ENCODE data around the gene MAST4.

The MAST4 gene

DNA sequence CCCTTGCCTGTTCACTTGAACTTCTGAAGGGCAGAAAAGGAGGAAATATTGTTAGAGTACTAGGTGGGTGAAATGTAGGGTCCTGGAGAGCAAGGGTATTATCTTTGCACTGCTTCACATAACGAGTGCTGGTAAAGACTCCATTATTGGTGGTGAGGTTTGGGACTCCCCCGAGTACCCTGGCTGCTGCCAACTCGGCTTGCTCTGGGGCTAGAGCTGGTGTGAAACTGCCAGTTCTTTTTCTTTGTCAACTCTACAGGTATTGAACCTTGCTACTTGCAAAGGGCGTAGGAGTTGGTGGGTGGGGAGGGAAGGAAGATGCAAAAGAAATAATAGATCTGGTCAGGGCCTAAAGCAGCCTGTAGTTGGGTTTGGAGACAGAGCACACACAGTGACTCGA, 16.0 kb downstream of the MAST4 start:
- H3K4me3 ChIP-seq (ENCODE audit: severe bottlenecking) = no peak overlapping the region
- ATAC-seq (ENCODE audit: low read depth) (no peak), DNase-seq (ENCODE audit: low spot score) (no peak)
- no peak overlapping the region for H3K27ac ChIP-seq (ENCODE audit: poor library complexity, severe bottlenecking)
- H3K9me3 ChIP-seq (ENCODE audit: severe bottlenecking) = no peaks in the 10 kb centered on the region
- no peaks in the 10 kb centered on the region for H3K27me3 ChIP-seq (ENCODE audit: insufficient read depth, poor library complexity, severe bottlenecking)
- TF ChIP-seq, protein P1, sequence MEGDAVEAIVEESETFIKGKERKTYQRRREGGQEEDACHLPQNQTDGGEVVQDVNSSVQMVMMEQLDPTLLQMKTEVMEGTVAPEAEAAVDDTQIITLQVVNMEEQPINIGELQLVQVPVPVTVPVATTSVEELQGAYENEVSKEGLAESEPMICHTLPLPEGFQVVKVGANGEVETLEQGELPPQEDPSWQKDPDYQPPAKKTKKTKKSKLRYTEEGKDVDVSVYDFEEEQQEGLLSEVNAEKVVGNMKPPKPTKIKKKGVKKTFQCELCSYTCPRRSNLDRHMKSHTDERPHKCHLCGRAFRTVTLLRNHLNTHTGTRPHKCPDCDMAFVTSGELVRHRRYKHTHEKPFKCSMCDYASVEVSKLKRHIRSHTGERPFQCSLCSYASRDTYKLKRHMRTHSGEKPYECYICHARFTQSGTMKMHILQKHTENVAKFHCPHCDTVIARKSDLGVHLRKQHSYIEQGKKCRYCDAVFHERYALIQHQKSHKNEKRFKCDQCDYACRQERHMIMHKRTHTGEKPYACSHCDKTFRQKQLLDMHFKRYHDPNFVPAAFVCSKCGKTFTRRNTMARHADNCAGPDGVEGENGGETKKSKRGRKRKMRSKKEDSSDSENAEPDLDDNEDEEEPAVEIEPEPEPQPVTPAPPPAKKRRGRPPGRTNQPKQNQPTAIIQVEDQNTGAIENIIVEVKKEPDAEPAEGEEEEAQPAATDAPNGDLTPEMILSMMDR (IDR thresholded peaks at IDR 0.05; ENCODE audit: poor library complexity, severe bottlenecking) = no peak
- no peaks in the 10 kb centered on the region for H3K4me1 ChIP-seq (ENCODE audit: insufficient read depth, poor library complexity, severe bottlenecking)
- no peaks in the 10 kb centered on the region for H3K36me3 ChIP-seq (ENCODE audit: low read depth)

DNA sequence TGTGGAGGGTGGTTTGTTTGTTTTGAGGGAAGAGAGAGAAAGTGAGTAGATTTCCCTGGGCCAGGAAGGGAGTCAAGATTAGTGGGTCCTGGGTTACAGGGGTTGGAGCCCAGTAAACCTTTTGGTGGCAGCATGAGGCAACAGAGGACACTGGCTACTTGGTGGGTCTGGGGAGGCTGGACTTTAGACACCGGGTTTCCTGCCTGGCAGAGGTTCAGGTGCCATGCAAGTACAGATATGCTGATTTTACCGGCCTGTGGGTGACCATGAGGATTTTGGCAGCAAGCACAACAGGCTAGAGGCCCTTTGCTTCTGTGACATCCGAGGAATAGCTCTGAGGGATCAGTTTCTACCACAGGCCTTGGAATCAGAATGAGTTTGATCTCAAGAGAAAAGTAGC, 18.9 kb downstream of the MAST4 start:
- Histone ChIP-seq H3K4me3 (ENCODE audit: severe bottlenecking) (no peak overlapping the region), H3K4me1 (ENCODE audit: insufficient read depth, poor library complexity, severe bottlenecking) (no peaks in the 10 kb centered on the region), H3K27me3 (ENCODE audit: insufficient read depth, poor library complexity, severe bottlenecking) (no peaks in the 10 kb centered on the region), H3K9me3 (ENCODE audit: severe bottlenecking) (no peaks in the 10 kb centered on the region), H3K36me3 (ENCODE audit: low read depth) (no peaks in the 10 kb centered on the region), H3K27ac (ENCODE audit: poor library complexity, severe bottlenecking) (no peak overlapping the region)
- ATAC-seq (ENCODE audit: low read depth) = no peak
- no peak for DNase-seq (ENCODE audit: low spot score)
- TF ChIP-seq, protein P1 (IDR thresholded peaks at IDR 0.05; ENCODE audit: poor library complexity, severe bottlenecking) = no peak

DNA sequence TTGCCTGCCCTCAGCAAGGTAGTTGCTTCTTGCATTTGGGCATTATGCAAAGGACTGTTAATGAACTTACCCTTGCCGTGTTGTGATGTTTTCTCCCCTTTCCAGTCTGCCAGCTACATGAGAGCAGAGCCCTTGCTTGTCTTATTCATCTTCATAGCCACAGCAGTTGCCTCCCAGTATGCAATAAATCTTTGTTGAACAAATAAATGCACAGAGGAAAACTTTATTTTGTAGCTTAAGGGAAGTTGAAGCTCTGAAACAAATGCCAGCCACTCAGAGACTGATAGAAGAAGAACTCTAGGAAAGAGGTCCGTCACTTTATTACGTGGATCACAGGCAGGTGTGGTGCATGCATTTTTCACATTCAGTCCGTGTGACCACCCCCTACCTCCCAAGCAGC, 19.7 kb downstream of the MAST4 start:
- DNase-seq (ENCODE audit: low spot score) = no peak
- no peaks in the 10 kb centered on the region for H3K4me1 ChIP-seq (ENCODE audit: insufficient read depth, poor library complexity, severe bottlenecking)

DNA sequence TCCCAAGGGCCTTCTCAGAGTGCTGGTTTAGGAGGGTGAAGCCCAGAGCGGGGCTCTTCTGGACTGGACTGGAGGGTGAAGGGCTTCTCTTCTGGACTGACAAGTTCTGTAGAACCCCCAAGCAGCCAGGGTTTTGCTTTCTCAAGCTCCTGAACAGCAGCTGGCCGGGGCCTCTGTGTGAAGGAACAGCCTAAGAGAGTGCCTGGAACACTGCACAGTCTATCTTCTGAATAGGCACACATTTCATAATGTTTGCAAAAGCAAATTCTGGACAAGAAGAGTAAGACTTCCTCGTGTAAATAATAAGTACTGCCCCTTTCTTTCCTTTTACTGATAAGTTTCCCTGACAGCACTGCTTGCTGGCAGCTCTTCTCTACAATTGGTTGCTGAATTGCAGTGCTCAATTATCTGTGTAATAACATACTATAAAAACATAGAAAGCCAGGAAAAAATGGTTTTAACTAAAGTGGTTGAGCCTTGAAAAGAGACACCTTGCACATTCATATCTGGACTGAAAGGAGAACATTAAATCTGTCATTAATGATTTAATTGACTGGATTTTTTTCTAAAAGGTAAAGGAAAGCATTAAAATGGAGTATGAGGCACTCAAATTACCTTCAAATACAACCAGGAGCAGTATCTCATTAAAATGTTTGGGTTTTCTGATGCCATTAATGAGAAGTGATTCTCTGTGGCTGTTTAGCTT, 20.5 kb downstream of the MAST4 start:
- Histone ChIP-seq H3K36me3 (ENCODE audit: low read depth) (no peaks in the 10 kb centered on the region), H3K9me3 (ENCODE audit: severe bottlenecking) (no peaks in the 10 kb centered on the region), H3K27me3 (ENCODE audit: insufficient read depth, poor library complexity, severe bottlenecking) (no peaks in the 10 kb centered on the region), H3K4me1 (ENCODE audit: insufficient read depth, poor library complexity, severe bottlenecking) (no peaks in the 10 kb centered on the region), H3K27ac (ENCODE audit: poor library complexity, severe bottlenecking) (no peak overlapping the region), H3K4me3 (ENCODE audit: severe bottlenecking) (no peak overlapping the region)
- TF ChIP-seq, protein P1 (IDR thresholded peaks at IDR 0.05; ENCODE audit: poor library complexity, severe bottlenecking) = no peak
- ATAC-seq (ENCODE audit: low read depth) (no peak), DNase-seq (ENCODE audit: low spot score) (no peak)

More for the DNA sequence above, 19.7 kb downstream of the MAST4 start:
- no peak for ATAC-seq (ENCODE audit: low read depth)
- no peaks in the 10 kb centered on the region for H3K27me3 ChIP-seq (ENCODE audit: insufficient read depth, poor library complexity, severe bottlenecking)
- no peaks in the 10 kb centered on the region for H3K9me3 ChIP-seq (ENCODE audit: severe bottlenecking)
- no peak overlapping the region for H3K4me3 ChIP-seq (ENCODE audit: severe bottlenecking)
- no peak overlapping the region for H3K27ac ChIP-seq (ENCODE audit: poor library complexity, severe bottlenecking)
- TF ChIP-seq, protein P1 (IDR thresholded peaks at IDR 0.05; ENCODE audit: poor library complexity, severe bottlenecking) = no peak
- H3K36me3 ChIP-seq (ENCODE audit: low read depth) = no peaks in the 10 kb centered on the region

DNA sequence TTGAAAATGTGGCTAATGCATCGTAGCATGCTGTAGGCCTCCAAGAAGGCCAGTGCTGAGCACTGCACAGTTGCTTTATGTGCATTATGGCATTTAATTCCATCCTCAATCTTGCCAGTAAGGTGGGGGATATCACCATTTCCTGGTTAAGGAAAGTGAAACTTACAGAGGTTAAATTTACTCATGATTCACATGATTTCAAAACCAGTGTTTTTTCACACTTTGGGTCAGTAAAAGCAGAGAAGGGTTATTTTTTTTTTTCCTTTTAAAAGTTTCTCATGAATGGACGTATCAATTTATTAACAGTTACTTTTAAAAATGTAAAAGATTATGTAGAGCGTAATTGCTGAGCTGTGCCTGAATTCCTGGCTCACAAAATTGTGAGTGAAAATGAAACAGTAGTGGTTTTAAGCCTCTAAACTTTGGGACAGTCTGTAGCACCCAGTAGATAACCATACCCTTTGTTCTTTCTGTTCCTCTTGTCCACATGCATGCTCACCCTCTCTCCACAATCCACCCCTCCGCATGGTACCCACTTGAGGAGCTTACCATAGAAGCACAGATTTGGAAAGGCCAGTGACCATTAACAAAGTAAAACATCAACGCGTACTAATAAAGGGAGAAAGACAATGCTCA, 21.2 kb downstream of the MAST4 start:
- ATAC-seq (ENCODE audit: low read depth) (no peak), DNase-seq (ENCODE audit: low spot score) (no peak)
- H3K4me3 ChIP-seq (ENCODE audit: severe bottlenecking) = no peak overlapping the region
- no peak overlapping the region for H3K27ac ChIP-seq (ENCODE audit: poor library complexity, severe bottlenecking)
- no peaks in the 10 kb centered on the region for H3K9me3 ChIP-seq (ENCODE audit: severe bottlenecking)
- no peaks in the 10 kb centered on the region for H3K36me3 ChIP-seq (ENCODE audit: low read depth)
- H3K4me1 ChIP-seq (ENCODE audit: insufficient read depth, poor library complexity, severe bottlenecking) = no peaks in the 10 kb centered on the region
- no peaks in the 10 kb centered on the region for H3K27me3 ChIP-seq (ENCODE audit: insufficient read depth, poor library complexity, severe bottlenecking)
- TF ChIP-seq, protein P1 (IDR thresholded peaks at IDR 0.05; ENCODE audit: poor library complexity, severe bottlenecking) = no peak

Data from RWPE2 (cell line).